Left ventricle myocardium superior (tissue), 1 donor: ENCODE measurements around the gene TRPM2. TPM values are rescaled to one million over a fixed set of nuclear protein-coding genes. Genes with fewer than 3 reads are reported as not detected.

Source experiments
- ATAC-seq: fragments of 200-7000 bp; cut with Tn5 transposase; one replicate; pipeline ENCODE4 v1.9.1; 2020; ENCODE audit warnings: mild to moderate bottlenecking, moderate library complexity
- DNase-seq: peaks from one replicate; pipeline ENCODE4 v3.0.0-alpha.2; 2020
- intact Hi-C: fragments of 100-400 bp; cut with micrococcal nuclease; formaldehyde crosslinking; loops from one replicate; pipeline ENCODE4 v1.11.0; 2022
- total RNA-seq: library from RNA; stranded (reverse); fragmentation: NEBNext Ultra II Directional; extraction: Animal tissue kit (Norgen Biotek cat#: 25700); gene quantifications from one replicate; pipeline ENCODE4 v1.2.1, GENCODE V29; 2021
- donor health status: DM: no; HTN: yes; CAD: no; lungs with severe emphysema.

TRPM2 gene
- total RNA-seq, 1 donor from 2014 or later, result 1.5 TPM

- no peak for ATAC-seq
- no peak for DNase-seq
- intact Hi-C loops, result no loop called here
These were observed 130.1 kb downstream of the TRPM2 start for GRCh38 chr21:44483288-44484237.

GRCh38 chr21:44484498-44485253, 131.3 kb downstream of the TRPM2 start:
- ATAC-seq (no peak), DNase-seq (no peak)
- intact Hi-C loops, result no loop called here

GRCh38 chr21:44485254-44485793, 131.9 kb downstream of the TRPM2 start:
- intact Hi-C loops, result no loop called here
- ATAC-seq (peak; percentile 68), DNase-seq (no peak)

GRCh38 chr21:44485796-44486195, 132.4 kb downstream of the TRPM2 start:
- no peak for ATAC-seq
- no peak for DNase-seq
- intact Hi-C loops, result no loop called here

GRCh38 chr21:44486302-44486701, 132.9 kb downstream of the TRPM2 start:
- DNase-seq (no peak), ATAC-seq (no peak)
- intact Hi-C loops, result no loop called here

GRCh38 chr21:44487831-44488230, 134.4 kb downstream of the TRPM2 start:
- no peak for DNase-seq
- ATAC-seq, result no peak
- intact Hi-C loops, result no loop called here

- intact Hi-C loops, result loop anchor here (10.0 kb wide), 1 partner anchor 65 kb away; the partner anchor contains the start of genes KRTAP10-2 and KRTAP10-3
- no peak for ATAC-seq
- no peak for DNase-seq
These were observed 136.5 kb downstream of the TRPM2 start for GRCh38 chr21:44489962-44490361.

GRCh38 chr21:44490405-44490804, 137.0 kb downstream of the TRPM2 start:
- ATAC-seq, result no peak
- intact Hi-C loops, result loop anchor here (10.0 kb wide), 1 partner anchor 64 kb away; the partner anchor contains the start of genes KRTAP10-2 and KRTAP10-3
- no peak for DNase-seq

- intact Hi-C loops, result loop anchor here (10.0 kb wide), 1 partner anchor 64 kb away; the partner anchor contains the start of genes KRTAP10-2 and KRTAP10-3
These were observed 137.4 kb downstream of the TRPM2 start for GRCh38 chr21:44490816-44491215.

More at GRCh38 chr21:44490816-44491215, 137.4 kb downstream of the TRPM2 start:
- ATAC-seq (no peak), DNase-seq (no peak)

Other genes starting within 250 kb of the TRPM2 start
- gene PWP2, start 246.2 kb upstream of the TRPM2 start, total RNA-seq, result 8.7 TPM
- 141 TPM for gene GATD3, start 219.9 kb upstream of the TRPM2 start, total RNA-seq
- gene ICOSLG, start 112.7 kb upstream of the TRPM2 start, total RNA-seq, result 4.4 TPM
- gene DNMT3L, start 91.7 kb upstream of the TRPM2 start, total RNA-seq, result not detected
- gene AIRE, start 67.7 kb upstream of the TRPM2 start, total RNA-seq, result not detected
- 46.1 TPM for gene PFKL, start 53.6 kb upstream of the TRPM2 start, total RNA-seq
- 14.9 TPM for gene CFAP410, start 14.2 kb upstream of the TRPM2 start, total RNA-seq
- gene LRRC3, start 101.9 kb downstream of the TRPM2 start, total RNA-seq, result 2.1 TPM
- not detected for gene KRTAP10-1, start 186.6 kb downstream of the TRPM2 start, total RNA-seq
- gene KRTAP10-2, start 197.9 kb downstream of the TRPM2 start, total RNA-seq, result not detected
- gene KRTAP10-3, start 205.2 kb downstream of the TRPM2 start, total RNA-seq, result not detected
- not detected for gene KRTAP10-4, start 220.1 kb downstream of the TRPM2 start, total RNA-seq
- not detected for gene KRTAP10-5, start 227.0 kb downstream of the TRPM2 start, total RNA-seq
- not detected for gene KRTAP10-6, start 238.9 kb downstream of the TRPM2 start, total RNA-seq
- gene KRTAP10-7, start 247.0 kb downstream of the TRPM2 start, total RNA-seq, result not detected